ENCODE measurements around the gene C16orf86.

C16orf86 gene

GRCh38 chr16:67699265-67699664 is 32.7 kb downstream of the C16orf86 start:
- no peak for DNase-seq

- no peak for DNase-seq
Measured at GRCh38 chr16:67701420-67701819, 34.8 kb downstream of the C16orf86 start.

- DNase-seq, result no peak
Measured at GRCh38 chr16:67702130-67702529, 35.5 kb downstream of the C16orf86 start.

DNA sequence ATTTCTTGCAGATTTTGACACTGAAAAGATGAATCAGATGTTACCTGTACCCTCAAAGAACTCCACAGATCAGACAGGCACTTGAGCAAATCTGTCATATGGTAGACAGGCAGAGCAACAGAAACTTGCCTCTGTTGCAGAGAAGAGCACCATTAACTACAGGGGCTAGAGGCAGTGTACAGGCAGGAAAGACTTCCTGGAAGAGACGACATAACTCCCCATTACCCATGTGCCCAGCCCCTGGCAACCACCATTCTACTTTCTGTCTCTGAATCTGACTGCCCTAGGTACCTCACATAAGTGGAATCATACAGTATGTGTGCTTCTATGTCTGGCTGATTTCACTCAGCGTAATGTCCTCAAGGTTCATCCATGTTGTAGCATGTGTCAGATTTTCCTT is 37.0 kb downstream of the C16orf86 start:
- DNase-seq, result no peak

- DNase-seq, result no peak
Measured at GRCh38 chr16:67704110-67704509, 37.5 kb downstream of the C16orf86 start.

DNA sequence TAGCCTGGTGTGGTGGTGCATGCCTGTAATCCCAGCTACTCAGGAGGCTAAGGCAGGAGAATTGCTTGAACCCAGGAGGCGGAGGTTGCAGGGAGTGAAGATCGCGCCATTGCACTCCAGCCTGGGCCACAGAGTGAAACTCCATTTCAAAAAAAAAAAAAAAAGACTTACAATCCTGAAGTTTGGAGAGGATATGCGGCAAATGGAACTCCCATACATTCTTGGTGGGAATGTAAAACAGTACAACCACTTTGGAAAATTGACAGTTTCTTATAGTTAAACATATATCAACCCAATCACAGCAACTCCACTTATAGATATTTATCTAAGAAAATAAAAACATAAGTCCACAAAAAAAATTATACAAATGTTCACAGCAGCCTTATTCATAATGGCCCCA is 40.6 kb downstream of the C16orf86 start:
- DNase-seq, result no peak

DNA sequence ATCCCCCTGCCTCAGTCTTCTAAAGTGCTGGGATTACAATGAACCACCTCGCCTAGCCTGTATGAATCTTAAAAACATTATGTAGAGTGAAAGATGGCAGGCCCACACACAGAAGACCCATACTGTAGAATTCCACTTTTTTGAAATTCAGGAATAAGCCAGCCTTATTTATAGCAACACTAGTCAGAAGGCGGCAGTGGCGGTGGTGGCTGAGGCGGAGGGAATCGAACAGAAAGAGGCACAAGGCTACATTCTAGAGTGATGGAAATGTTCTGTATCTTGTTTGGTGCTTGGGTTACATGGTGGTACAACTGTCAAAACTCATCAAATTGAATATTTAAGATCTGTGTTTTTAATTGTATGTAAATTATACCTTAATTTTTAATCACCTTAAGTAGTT is 41.2 kb downstream of the C16orf86 start:
- DNase-seq, result no peak

GRCh38 chr16:67708368-67708771 is 41.8 kb downstream of the C16orf86 start:
- no peak for DNase-seq

DNA sequence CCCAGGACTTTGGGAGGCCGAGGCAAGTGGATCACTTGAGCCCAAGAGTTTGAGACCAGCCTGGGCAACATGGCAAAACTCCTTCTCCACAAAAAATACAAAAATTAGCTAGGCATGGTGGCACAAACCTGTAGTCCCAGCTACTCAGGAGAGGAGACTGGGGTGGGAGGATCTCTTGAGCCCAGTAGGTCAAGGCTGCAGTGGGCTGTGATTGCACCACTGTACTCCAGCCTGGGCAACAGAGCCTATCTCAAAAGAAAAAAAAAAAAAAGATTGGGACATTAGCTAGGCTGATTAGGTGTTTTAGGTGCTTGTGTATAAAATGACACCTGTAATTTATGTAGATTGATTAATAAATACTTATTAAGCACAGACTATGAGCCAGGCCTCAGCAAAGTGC is 42.4 kb downstream of the C16orf86 start:
- no peak for DNase-seq

- no peak for DNase-seq
Measured at GRCh38 chr16:67710607-67711006, 44.0 kb downstream of the C16orf86 start.

GRCh38 chr16:67713647-67714273 is 47.1 kb downstream of the C16orf86 start:
- no peak for DNase-seq

DNA sequence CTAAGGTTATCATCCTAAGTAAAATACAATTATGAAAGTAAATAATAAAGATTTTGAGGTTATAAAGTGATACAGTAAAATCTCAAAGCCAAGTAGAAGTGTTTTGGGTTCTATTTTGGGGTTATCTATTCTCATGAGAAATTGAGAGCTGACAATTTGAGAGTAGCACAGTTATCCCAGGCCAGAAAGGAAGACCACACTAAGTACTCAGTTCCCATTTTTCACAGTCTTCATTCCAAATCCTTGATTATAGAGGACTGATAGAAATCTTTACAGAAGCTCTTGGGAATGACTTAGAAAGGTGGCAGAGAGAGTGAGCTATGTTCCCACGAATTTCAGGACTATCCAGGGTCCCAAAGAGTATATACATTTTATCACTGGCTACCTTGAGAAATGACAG is 47.9 kb downstream of the C16orf86 start:
- no peak for DNase-seq

GRCh38 chr16:67716097-67716496 is 49.5 kb downstream of the C16orf86 start:
- no peak for DNase-seq

Data from NCI-H1694 (cell line).